ENCODE data around the gene DYNLT2B.
"Not testable (repeated sequence)": the region's sequence is repeated elsewhere in the genome, so short reads cannot be mapped to it uniquely, and the experiment has no call there.

Gene DYNLT2B

GRCh38 chr3:196317687-196318467 lies at the start of gene DYNLT2B:
TSS of gene DYNLT2B (minus strand) at chr3:196318240. CDS start at chr3:196318152, 88 bp downstream.
- DNase-seq (ENCODE audit: low read depth, low spot score): no peak

GRCh38 chr3:196365736-196366135 lies 47.7 kb upstream of the DYNLT2B start:
- no peak for DNase-seq (ENCODE audit: low read depth, low spot score)

DNA sequence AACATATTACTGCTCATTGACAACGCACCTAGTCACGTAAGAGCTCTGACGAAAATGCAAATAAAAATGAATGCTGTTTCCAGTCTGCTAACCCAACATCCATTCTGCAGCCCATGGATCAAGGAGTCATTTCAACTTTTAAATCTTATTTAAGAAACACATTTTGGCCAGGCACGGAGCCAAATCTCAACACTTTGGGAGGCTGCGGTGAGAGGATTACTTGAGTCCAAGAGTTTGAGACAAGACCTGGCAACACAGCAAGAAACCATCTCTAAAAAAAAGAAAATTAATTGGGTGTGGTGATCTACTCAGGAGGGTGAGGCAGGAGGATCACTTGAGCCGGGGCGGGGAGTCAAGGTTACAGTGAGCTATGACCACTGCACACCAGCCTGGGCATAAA lies 42.5 kb upstream of the DYNLT2B start:
- no peak for DNase-seq (ENCODE audit: low read depth, low spot score)

- not testable (repeated sequence) for DNase-seq (ENCODE audit: low read depth, low spot score)
Measured at GRCh38 chr3:196358540-196358939, 40.5 kb upstream of the DYNLT2B start.

- DNase-seq (ENCODE audit: low read depth, low spot score): no peak
Measured at GRCh38 chr3:196357905-196358304, 39.9 kb upstream of the DYNLT2B start.

DNA sequence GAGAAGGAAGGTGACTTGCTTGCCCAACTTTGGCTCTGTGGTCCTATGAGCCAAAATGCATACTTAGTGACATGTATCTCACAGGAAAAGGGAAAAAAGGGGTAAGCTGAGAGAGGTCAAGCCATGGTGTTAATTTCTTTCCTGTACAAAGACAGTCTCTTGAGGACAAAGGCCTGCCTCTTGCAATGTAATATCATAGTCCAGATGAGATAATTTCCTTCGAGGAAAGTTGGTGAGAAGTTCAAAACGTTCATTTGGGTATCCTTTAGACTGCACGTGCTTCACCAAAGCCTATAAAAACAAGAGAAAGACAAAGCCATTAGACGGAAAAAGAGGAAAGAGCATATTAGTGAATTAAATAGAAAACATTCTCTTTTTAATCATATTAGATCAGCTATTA lies 38.5 kb upstream of the DYNLT2B start:
- DNase-seq (ENCODE audit: low read depth, low spot score): no peak

- no peak for DNase-seq (ENCODE audit: low read depth, low spot score)
Measured at GRCh38 chr3:196355668-196356067, 37.6 kb upstream of the DYNLT2B start.

DNA sequence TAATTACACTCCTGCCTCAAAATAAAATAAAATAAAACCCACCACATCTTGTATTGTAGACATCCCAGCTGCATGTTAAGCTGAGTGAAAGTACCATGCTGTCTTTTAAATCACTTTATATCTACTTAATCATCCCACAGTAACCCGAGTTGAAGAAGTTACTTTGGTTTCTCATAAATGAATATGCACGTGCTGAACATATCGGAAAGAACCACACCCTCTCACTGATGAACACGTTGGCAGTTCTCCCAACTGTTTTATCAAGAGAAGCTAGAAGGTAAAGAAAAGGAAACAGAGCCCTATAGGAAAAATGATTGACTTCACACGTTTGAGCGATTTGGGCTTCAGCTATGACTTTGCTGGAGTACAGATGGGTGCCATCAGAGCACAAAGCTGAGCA lies 36.1 kb upstream of the DYNLT2B start:
- DNase-seq (ENCODE audit: low read depth, low spot score): no peak

DNA sequence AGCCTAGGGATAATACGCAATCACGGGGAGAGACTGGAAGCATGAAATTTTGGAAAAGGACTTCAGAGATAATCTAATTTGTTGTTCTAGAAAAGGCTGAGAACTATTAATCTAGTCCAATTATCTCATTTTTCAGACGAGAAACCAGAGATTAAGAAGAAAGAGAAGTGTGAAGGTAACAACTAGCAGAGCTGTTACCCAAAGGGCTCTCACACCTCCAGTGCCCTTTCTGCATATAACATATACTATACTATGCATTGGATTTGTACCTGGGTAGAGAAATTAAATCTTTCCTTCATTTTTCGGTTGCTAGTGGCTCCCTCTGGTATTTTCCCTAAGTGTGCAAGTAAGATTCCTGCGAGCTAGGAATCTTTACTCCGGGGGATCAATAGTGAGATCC lies 33.5 kb upstream of the DYNLT2B start:
- no peak for DNase-seq (ENCODE audit: low read depth, low spot score)

- DNase-seq (ENCODE audit: low read depth, low spot score): no peak
Measured at GRCh38 chr3:196350067-196350466, 32.0 kb upstream of the DYNLT2B start.

- DNase-seq (ENCODE audit: low read depth, low spot score): no peak
Measured at GRCh38 chr3:196348698-196349097, 30.7 kb upstream of the DYNLT2B start.

GRCh38 chr3:196344663-196345062 lies 26.6 kb upstream of the DYNLT2B start:
- DNase-seq (ENCODE audit: low read depth, low spot score): no peak

- not testable (repeated sequence) for DNase-seq (ENCODE audit: low read depth, low spot score)
Measured at GRCh38 chr3:196343917-196344316, 25.9 kb upstream of the DYNLT2B start.

DNA sequence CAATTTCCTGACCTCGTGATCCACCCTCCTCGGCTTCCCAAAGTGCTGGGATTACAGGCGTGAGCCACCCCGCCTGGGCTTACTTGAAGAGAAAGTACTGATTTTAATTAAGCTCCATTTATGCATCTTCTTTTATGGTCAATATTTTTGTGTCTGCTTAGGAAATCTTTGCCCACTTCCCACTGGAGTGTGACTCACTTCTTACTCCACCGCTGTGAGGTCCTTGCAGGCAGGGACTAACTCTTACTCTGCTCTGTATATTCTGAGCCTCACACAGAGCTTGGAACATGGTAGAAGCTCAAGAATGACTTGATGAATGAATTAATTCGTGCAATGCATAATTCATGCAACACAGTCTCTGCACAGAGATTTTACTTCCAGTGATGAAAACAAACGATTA lies 23.1 kb upstream of the DYNLT2B start:
- DNase-seq (ENCODE audit: low read depth, low spot score): no peak

GRCh38 chr3:196340466-196340865 lies 22.4 kb upstream of the DYNLT2B start:
- no peak for DNase-seq (ENCODE audit: low read depth, low spot score)

- no peak for DNase-seq (ENCODE audit: low read depth, low spot score)
Measured at GRCh38 chr3:196339493-196340254, 21.6 kb upstream of the DYNLT2B start.

- no peak for DNase-seq (ENCODE audit: low read depth, low spot score)
Measured at GRCh38 chr3:196339044-196339443, 21.0 kb upstream of the DYNLT2B start.

- DNase-seq (ENCODE audit: low read depth, low spot score): no peak
Measured at GRCh38 chr3:196336319-196337145, 18.5 kb upstream of the DYNLT2B start.

- DNase-seq (ENCODE audit: low read depth, low spot score): no peak
Measured at GRCh38 chr3:196335503-196335948, 17.5 kb upstream of the DYNLT2B start.

- DNase-seq (ENCODE audit: low read depth, low spot score): no peak
Measured at GRCh38 chr3:196334982-196335381, 16.9 kb upstream of the DYNLT2B start.

GRCh38 chr3:196332168-196332567 lies 14.1 kb upstream of the DYNLT2B start:
- DNase-seq (ENCODE audit: low read depth, low spot score): no peak

DNA sequence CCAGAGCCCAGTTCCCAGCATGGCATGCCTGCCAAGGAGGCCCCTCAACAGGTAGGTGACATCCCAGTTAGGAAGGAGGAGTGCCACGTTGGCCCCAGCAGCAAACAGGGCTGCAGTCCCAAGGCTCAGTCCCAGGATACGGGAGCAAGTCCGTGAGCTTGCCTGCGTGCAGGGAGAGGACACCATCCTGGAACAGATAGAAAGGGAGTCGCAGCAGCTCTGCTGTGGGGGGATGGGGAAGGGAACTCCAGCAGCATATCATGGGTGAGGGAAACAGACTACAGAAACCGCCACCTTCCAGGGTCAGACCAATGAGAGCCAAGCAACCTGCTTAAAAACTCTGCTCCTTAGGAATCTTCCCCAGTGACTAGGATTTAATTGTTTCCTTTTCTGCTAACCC lies 9.4 kb upstream of the DYNLT2B start:
- DNase-seq (ENCODE audit: low read depth, low spot score): no peak

All from iPS DF 19.7 (cell line).